Raji (cell line): ENCODE measurements around the gene ADCY4.

Source experiments
- POLR2A ChIP-seq: IDR thresholded peaks from 2 replicates; pipeline ENCODE4 v1.6.1; 2011; ENCODE audit warnings: low read depth, low read length, control low read depth; ENCODE audit not compliant: insufficient read depth

ADCY4 gene

GRCh38 chr14:24369463-24369862 lies 34.6 kb upstream of the ADCY4 start:
- no peak for TF ChIP-seq POLR2A

GRCh38 chr14:24368562-24369252 lies 33.8 kb upstream of the ADCY4 start:
- TF ChIP-seq POLR2A, result peak; percentile 29

DNA sequence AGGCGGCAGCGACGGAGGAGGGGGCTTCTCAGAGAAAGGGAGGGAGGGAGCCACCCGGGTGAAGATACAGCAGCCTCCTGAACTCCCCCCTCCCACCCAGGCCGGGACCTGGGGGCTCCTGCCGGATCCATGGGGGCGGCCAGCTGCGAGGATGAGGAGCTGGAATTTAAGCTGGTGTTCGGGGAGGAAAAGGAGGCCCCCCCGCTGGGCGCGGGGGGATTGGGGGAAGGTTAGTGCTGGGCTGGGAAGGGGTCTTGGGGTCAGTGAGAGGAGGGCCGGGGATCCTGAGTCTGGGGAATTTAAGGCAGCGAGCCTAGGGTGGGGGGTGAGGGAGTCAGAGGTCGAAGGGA lies 33.3 kb upstream of the ADCY4 start:
- no peak for TF ChIP-seq POLR2A

DNA sequence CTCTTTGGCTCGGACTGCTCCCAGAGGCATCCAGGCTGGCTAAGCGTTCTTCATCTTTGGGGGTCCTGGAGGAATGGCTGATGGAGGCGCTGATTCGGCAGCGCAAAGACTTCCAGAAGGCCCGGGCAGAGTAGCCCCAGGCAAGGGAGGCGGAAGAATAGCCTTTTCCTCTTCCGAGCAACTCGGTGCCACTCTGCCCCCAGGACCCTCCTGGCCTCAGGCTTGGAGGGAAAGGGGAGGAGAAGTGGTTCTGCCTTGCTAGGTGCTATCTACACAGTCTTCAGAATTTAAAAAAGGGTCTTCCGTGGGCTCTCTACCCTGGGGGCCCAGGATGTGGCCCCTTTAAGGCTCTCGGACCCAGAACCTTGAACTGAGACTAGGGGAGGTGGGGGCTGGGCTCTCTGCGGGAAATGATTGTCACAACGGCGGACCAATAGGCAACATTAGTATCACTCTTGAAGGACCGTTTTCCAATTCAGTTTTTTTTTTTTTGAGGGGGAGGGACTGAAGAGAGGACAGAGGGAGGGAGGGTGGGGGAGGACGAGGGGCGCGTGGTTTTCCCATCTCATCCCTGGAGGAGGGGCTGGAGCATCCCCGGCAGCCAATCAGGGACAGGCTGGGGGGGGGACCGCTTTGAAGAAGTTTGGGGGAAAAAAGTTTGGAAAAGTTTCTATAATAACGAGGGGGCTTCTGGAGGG lies 32.8 kb upstream of the ADCY4 start, which contains the start of gene NFATC4:
TSS of gene NFATC4 (plus strand) at position 671 of the 698 bp plus-strand sequence. CDS start 157 bp downstream, outside the sequence.
- TF ChIP-seq POLR2A, result 0 out of 2 replicates have a peak, but pooled peaks have one; percentile 8

DNA sequence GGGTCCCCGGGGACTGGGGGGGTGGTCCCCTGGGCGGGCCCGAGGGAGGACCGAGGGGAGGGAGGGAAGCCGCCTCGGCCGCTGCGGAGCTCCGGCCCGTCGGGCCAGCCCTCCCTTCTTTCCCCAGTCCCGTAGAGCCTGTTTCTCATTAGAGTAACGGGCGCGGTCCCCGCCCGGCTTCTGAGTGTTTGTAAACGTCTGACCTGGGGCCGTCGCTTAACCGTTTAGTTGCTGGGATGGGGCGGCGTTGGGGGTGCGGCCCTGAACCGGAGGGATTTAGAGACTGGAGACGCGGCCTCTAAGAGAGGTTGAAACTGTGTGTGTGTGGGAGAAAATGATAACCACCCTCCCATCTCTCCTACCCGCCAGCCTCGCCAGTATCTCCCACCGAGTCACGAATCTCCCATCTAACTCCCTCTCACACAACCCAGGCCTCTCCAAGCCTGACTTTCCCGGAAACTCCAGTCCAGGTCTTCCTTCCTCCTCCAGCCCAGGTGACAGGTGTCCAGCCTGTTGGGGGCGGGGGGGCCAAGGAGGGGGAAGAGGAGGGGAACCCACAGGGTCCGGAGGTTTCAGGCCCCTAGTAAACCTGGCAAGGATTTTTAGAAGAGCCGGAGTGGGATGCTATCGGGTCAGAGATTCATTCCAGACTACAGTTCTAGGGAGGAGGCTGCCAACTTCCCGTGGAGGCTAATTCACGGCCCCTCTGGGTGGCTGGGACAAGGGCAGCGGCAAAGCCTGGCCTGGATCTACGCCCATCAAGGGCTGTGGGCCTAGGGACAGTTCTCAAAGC lies 32.0 kb upstream of the ADCY4 start:
- peak; percentile 40; the same call in 1 of the 2 replicates for TF ChIP-seq POLR2A

DNA sequence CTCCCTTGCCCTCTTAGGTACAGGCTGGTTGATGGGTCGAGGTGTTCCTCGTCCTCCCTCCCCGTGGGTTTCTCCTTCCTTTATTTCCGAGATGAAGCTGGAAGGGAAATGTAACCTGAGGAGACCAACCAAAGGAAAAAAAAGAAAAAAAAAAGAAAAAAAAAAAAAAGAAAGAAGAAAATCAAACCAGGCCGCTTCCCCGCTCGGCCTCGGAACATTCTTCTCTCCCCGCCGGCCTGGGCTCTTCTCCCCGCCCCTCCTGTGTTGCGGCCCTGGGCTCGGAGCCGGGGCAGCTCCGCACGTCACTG lies 31.5 kb upstream of the ADCY4 start:
- no peak for TF ChIP-seq POLR2A

DNA sequence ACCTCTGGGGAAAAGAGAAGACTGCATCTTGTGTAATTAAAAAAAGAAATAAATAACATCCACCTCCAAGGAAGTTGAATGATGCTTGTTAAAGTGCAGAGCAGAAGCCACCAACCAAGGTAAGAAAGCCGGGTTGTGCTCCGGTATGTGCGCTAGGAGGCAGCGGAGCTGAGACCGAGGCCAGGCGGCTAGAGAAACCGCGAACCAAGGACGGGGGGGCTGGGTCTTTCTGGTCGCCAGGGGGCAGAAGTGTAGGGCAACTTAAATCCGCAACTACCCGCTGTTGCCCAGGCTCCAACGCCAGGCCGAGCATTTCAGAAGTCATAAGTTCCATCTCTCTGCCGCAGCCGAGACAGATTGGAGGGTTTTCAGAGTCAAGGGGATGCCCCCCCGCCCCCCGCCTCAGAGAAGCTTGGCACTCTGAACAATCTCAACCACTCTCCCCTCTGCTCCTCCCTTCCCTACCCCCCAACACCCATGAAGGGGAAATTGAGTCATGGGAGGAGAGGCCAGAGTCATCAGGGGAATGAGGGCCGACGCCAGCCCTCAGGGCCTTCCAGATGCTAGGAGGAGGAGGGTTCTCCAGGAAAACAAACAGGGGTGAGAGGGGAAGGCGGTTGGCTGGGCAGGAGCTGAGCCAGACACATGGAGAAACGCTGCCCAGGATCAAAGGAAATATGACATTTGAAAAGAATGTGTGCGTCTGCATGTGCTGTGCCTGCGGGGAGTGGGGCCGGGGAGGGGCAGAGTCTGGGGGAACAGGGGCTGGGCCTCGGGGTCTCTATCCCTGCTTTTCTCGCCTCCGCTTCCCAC lies 30.9 kb upstream of the ADCY4 start:
- TF ChIP-seq POLR2A, result peak; percentile 55; the same call in 1 of the 2 replicates

GRCh38 chr14:24364841-24365240 lies 30.0 kb upstream of the ADCY4 start:
- no peak for TF ChIP-seq POLR2A

- no peak for TF ChIP-seq POLR2A
Observed at GRCh38 chr14:24363401-24363800, 28.5 kb upstream of the ADCY4 start.

DNA sequence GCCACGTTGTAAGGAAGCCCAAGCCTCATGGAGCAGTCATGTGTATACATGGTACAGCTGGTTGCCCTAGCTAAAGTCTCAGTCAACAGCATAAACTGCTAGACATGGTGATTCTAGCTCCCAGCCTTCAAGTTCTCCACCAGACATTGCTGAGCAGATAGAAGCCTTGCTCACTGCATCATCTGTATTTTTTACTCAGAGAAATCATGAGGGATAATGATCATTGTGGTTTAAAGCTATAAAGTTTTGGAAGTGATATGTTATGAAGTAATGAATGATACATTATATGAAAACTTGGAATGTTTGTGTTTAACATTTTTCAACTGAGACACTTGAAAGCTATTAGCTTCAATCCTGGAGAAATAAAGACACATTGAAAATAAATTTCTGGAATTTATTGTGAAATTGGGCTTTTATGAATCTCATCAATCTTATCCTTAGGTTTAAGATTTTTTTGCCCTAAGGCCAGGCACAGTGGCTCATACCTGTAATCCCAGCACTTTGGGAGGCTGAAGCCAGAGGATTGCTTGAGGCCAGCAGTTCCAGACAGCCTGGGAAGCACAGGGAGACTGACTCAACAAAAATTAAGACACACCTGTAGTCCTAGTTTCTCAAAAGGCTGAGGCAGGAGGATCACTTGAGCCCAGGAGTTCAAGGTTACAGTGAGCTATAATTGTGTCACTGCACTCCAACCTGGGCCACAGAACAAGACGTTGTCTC lies 27.5 kb upstream of the ADCY4 start:
- TF ChIP-seq POLR2A, result no peak

DNA sequence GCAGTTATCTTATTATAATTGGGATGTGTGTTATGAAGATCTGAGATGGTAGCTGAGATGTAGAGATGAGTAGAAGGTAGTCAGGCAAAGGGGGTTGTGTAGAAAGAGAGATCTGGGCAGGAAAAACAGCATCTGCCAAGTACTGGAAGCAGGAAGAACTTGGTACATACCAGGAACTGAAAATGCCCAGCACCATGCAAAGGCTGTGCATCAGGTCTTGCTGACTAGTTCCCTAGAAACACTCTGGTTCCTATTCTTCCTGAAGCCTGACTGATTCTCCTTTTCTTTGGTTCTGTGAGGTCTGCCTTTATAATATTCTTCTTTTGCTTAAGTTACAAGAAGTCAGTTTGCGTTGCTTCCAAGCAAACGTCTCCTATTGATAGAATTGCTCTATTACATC lies 26.5 kb upstream of the ADCY4 start:
- no peak for TF ChIP-seq POLR2A

DNA sequence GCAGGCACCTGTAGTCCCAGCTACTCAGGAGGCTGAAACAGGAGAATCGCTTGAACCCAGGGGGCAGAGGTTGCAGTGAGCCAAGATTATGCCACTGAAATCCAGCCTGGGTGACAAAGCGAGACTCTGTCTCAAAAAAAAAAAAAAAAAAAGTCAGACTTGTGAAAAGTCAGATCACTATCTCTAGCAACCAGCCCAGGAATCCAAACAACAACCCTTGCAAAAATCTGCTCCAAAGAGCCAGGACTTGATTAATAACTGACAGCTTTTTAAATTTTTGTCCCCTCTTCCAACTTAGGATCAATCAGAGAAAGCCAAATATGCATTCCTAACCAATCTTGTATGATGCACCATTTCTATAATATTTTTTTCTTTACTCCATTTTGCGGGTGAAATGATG lies 25.4 kb upstream of the ADCY4 start:
- no peak for TF ChIP-seq POLR2A

DNA sequence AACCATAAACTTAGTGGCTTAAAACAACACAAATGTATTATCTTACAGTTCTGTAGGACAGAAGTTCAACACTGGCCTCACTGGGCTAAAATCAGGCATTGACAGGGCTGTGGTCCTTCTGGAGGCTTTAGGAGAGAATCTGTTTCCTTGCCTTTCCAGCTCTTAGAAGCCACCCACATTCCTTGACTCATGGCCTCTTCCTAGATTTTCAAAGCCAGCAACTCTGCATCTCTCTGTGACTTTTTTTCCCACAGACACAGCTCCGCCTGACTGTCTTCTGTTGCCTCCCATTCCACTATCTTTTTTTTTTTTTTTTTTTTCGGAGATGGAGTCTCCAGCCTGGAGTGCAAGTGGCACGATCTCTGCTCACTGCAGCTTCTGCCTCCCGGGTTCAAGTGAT lies 21.3 kb upstream of the ADCY4 start:
- no peak for TF ChIP-seq POLR2A

DNA sequence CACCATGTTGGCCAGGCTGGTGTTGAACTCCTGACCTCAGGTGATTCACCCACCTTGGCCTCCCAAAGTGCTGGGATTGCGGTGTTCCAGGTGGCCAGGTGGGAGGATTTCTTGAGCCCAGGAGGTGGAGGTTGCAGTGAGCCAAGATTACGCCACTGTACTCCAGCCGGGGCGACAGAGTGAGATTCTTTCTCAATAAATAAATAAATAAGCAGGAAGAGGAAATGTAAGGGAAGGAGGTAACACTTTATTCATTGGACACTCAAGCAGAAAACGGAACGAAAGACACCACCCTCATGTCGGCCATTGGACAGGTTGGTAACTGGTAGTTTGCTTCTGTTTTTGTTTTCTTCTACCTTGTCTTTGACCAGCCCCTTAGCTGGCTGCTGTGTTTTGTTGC lies 20.1 kb upstream of the ADCY4 start:
- TF ChIP-seq POLR2A, result no peak
